Fibroblast of villous mesenchyme (primary cell): ENCODE results near the gene KRTAP3-1. TPM values are rescaled to one million over a fixed set of nuclear protein-coding genes. Genes with fewer than 3 reads are reported as not detected.
A peak's percentile ranks its signal among the peaks of the same experiment; 100 is the strongest.

ENCODE experiments used
- DNase-seq: peaks from one replicate; pipeline ENCODE4 v3.0.0-alpha.2; 2010; ENCODE audit warnings: low read depth
- H3K4me3 ChIP-seq: 2 replicates; pipeline ENCODE4 v1.5.1; 2011; ENCODE audit warnings: low read depth, mild to moderate bottlenecking, low read length
- total RNA-seq: library from RNA; depleted of rRNA; stranded (reverse); fragments of >200 nt; gene quantifications from 2 replicates; pipeline ENCODE4 v1.2.3, GENCODE V29; 2012
- TF ChIP-seq, protein P1 (sequence below): IDR thresholded peaks from 2 replicates; pipeline ENCODE4 v1.5.1; 2012; ENCODE audit warnings: low read depth, mild to moderate bottlenecking, low read length; ENCODE audit not compliant: insufficient read depth

The KRTAP3-1 gene
- total RNA-seq, 1 donor, result not detected

GRCh38 chr17:40978575-40979151 is 30.3 kb downstream of the KRTAP3-1 start:
- TF ChIP-seq, protein P1, sequence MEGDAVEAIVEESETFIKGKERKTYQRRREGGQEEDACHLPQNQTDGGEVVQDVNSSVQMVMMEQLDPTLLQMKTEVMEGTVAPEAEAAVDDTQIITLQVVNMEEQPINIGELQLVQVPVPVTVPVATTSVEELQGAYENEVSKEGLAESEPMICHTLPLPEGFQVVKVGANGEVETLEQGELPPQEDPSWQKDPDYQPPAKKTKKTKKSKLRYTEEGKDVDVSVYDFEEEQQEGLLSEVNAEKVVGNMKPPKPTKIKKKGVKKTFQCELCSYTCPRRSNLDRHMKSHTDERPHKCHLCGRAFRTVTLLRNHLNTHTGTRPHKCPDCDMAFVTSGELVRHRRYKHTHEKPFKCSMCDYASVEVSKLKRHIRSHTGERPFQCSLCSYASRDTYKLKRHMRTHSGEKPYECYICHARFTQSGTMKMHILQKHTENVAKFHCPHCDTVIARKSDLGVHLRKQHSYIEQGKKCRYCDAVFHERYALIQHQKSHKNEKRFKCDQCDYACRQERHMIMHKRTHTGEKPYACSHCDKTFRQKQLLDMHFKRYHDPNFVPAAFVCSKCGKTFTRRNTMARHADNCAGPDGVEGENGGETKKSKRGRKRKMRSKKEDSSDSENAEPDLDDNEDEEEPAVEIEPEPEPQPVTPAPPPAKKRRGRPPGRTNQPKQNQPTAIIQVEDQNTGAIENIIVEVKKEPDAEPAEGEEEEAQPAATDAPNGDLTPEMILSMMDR, result no peak
- DNase-seq, result no peak
- no peak overlapping the region for H3K4me3 ChIP-seq

- H3K4me3 ChIP-seq, result no peak overlapping the region
- TF ChIP-seq, protein P1, result no peak
- DNase-seq, result no peak
Observed at GRCh38 chr17:40975516-40975915, 33.4 kb downstream of the KRTAP3-1 start.

GRCh38 chr17:40974366-40974765 is 34.6 kb downstream of the KRTAP3-1 start:
- DNase-seq, result no peak
- TF ChIP-seq, protein P1, result no peak
- H3K4me3 ChIP-seq, result no peak overlapping the region

- TF ChIP-seq, protein P1, result no peak
Observed at GRCh38 chr17:40967582-40967981, 41.3 kb downstream of the KRTAP3-1 start.

GRCh38 chr17:40966848-40967247 is 42.1 kb downstream of the KRTAP3-1 start, which contains the start of gene KRT39:
Gene KRT39 (minus strand): TSS chr17:40966948. CDS start chr17:40966856, 92 bp downstream.
- TF ChIP-seq, protein P1, result no peak
- H3K4me3 ChIP-seq, result no peak within 1 kb of the TSS
- no peak for DNase-seq

More at GRCh38 chr17:40967582-40967981, 41.3 kb downstream of the KRTAP3-1 start:
- no peak for DNase-seq
- H3K4me3 ChIP-seq, result no peak overlapping the region

DNA sequence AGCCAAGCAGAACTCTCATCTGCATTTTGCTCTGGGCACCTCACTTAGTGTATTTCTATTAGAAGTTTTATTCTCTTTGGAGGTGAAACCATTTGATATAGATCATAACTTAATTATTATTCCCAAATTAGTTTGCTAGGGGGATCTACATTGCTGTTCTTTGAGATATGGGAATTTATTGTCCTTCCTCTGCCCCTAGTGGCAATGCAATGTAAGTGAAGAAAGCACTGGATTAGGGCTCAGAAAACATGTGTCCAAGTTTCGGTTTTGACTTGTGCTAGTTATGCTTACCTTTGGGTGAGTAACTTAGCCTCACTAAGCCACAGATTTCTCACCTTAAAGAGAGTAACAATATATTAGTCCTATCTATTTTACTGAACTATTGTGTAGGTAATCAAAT is 45.1 kb downstream of the KRTAP3-1 start:
- peak; percentile 42 for DNase-seq

More for the DNA sequence above, 45.1 kb downstream of the KRTAP3-1 start:
- no peak overlapping the region for H3K4me3 ChIP-seq
- TF ChIP-seq, protein P1, result peak; percentile 76
